Loucy (cell line): ENCODE measurements around the gene PIK3CA.
"Not testable (repeated sequence)": the region's sequence is repeated elsewhere in the genome, so short reads cannot be mapped to it uniquely, and the experiment has no call there.

ENCODE experiments used
- CTCF ChIP-seq: fragments of 200-600 bp; sonication (generic); conservative IDR thresholded peaks from 2 replicates; pipeline ENCODE4 v1.5.1; 2014; ENCODE audit warnings: mild to moderate bottlenecking, antibody characterized with exemption, low read length
- EZH2phosphoT487 ChIP-seq: fragments of 200-600 bp; IDR thresholded peaks from 2 replicates; pipeline ENCODE4 v1.6.1; 2018; ENCODE audit warnings: antibody characterized with exemption, mild to moderate bottlenecking, moderate library complexity, borderline replicate concordance

- not testable (repeated sequence) for TF ChIP-seq EZH2phosphoT487, CTCF
Measured at GRCh38 chr3:179215550-179215949, 67.4 kb downstream of the PIK3CA start.
